H9 (cell line): Measurements from ENCODE around the gene APRT. TPM values are rescaled to one million over a fixed set of nuclear protein-coding genes. Genes with fewer than 3 reads are reported as not detected.
A peak's percentile ranks its signal among the peaks of the same experiment; 100 is the strongest.

Experiments used
- DNase-seq: peaks from one replicate; pipeline ENCODE4 v3.0.0-alpha.2; 2017
- H2AFZ ChIP-seq: one replicate; pipeline ENCODE4 v1.6.1; 2013; ENCODE audit warnings: mild to moderate bottlenecking, low read length, control low read depth, moderate library complexity
- H2AK5ac ChIP-seq: 2 replicates; pipeline ENCODE4 v1.6.1; 2013; ENCODE audit warnings: low read length, control low read depth, mixed read lengths; ENCODE audit not compliant: insufficient read length
- H2BK120ac ChIP-seq: one replicate; pipeline ENCODE4 v1.6.1; 2013; ENCODE audit warnings: low read depth, mild to moderate bottlenecking, low read length, control low read depth, inconsistent platforms; ENCODE audit not compliant: poor library complexity, severe bottlenecking
- H2BK12ac ChIP-seq: 2 replicates; pipeline ENCODE4 v1.6.1; 2013; ENCODE audit warnings: low read length, control low read depth, mixed read lengths, low read depth; ENCODE audit not compliant: insufficient read length
- H2BK15ac ChIP-seq: 2 replicates; pipeline ENCODE4 v1.6.1; 2013; ENCODE audit warnings: low read depth, low read length, control low read depth
- H2BK20ac ChIP-seq: one replicate; pipeline ENCODE4 v1.6.1; 2013; ENCODE audit warnings: low read depth, mild to moderate bottlenecking, low read length, control low read depth, inconsistent platforms; ENCODE audit not compliant: poor library complexity, severe bottlenecking
- H2BK5ac ChIP-seq: 2 replicates; pipeline ENCODE4 v1.6.1; 2013; ENCODE audit warnings: low read length, control low read depth, mixed read lengths; ENCODE audit not compliant: insufficient read length
- H3K14ac ChIP-seq: 2 replicates; pipeline ENCODE4 v1.6.1; 2013; ENCODE audit warnings: low read length, control low read depth; ENCODE audit not compliant: insufficient read depth
- H3K18ac ChIP-seq: 2 replicates; pipeline ENCODE4 v1.6.1; 2013; ENCODE audit warnings: low read depth, mild to moderate bottlenecking, mixed read lengths, low read length, control low read depth; ENCODE audit not compliant: insufficient read length
- H3K23ac ChIP-seq: 2 replicates; pipeline ENCODE4 v1.6.1; 2013; ENCODE audit warnings: low read length, control low read depth, mixed read lengths, low read depth; ENCODE audit not compliant: insufficient read length
- H3K23me2 ChIP-seq: 2 replicates; pipeline ENCODE4 v1.6.1; 2013; ENCODE audit warnings: low read depth, mild to moderate bottlenecking, mixed read lengths, low read length, control low read depth; ENCODE audit not compliant: insufficient read length, poor library complexity, severe bottlenecking
- H3K27ac ChIP-seq: 2 replicates; pipeline ENCODE4 v1.5.1; 2013; ENCODE audit warnings: low read length, control low read depth, mixed read lengths, low read depth; ENCODE audit not compliant: insufficient read length
- H3K27me3 ChIP-seq: 2 replicates; pipeline ENCODE4 v1.6.1; 2013; ENCODE audit warnings: low read length, control low read depth, inconsistent platforms; ENCODE audit not compliant: insufficient read depth
- H3K4ac ChIP-seq: 2 replicates; pipeline ENCODE4 v1.6.1; 2013; ENCODE audit warnings: low read depth, mild to moderate bottlenecking, control low read depth, inconsistent platforms, low read length, moderate library complexity
- H3K4me1 ChIP-seq: 2 replicates; pipeline ENCODE4 v1.6.1; 2013; ENCODE audit warnings: low read length, control low read depth, inconsistent platforms; ENCODE audit not compliant: insufficient read depth
- H3K4me2 ChIP-seq: 2 replicates; pipeline ENCODE4 v1.6.1; 2013; ENCODE audit warnings: low read length, control low read depth, mixed read lengths; ENCODE audit not compliant: insufficient read length, insufficient read depth
- H3K56ac ChIP-seq: 2 replicates; pipeline ENCODE4 v1.6.1; 2013; ENCODE audit warnings: low read depth, mild to moderate bottlenecking, mixed read lengths, low read length, control low read depth; ENCODE audit not compliant: insufficient read length
- H3K79me1 ChIP-seq: 2 replicates; pipeline ENCODE4 v1.6.1; 2013; ENCODE audit warnings: low read depth, mild to moderate bottlenecking, moderate library complexity, low read length, control low read depth, inconsistent platforms; ENCODE audit not compliant: insufficient read depth, poor library complexity, severe bottlenecking
- H3K79me2 ChIP-seq: 2 replicates; pipeline ENCODE4 v1.6.1; 2013; ENCODE audit warnings: low read length, control low read depth, inconsistent platforms; ENCODE audit not compliant: insufficient read depth
- H3K9ac ChIP-seq: 2 replicates; pipeline ENCODE4 v1.6.1; 2013; ENCODE audit warnings: low read length, control low read depth, mixed read lengths; ENCODE audit not compliant: insufficient read length; ENCODE audit errors: extremely low read depth
- H3K9me3 ChIP-seq: one replicate; pipeline ENCODE4 v1.6.1; 2013; ENCODE audit warnings: low read depth, low read length, inconsistent platforms; ENCODE audit not compliant: control insufficient read depth
- H3T11ph ChIP-seq: one replicate; pipeline ENCODE4 v1.6.1; 2013; ENCODE audit warnings: mild to moderate bottlenecking, low read length, control low read depth, inconsistent platforms
- H4K20me1 ChIP-seq: one replicate; pipeline ENCODE4 v1.6.1; 2013; ENCODE audit not compliant: control insufficient read depth, insufficient read length, insufficient read depth
- H4K5ac ChIP-seq: 2 replicates; pipeline ENCODE4 v1.6.1; 2013; ENCODE audit warnings: low read depth, mild to moderate bottlenecking, mixed read lengths, low read length, control low read depth; ENCODE audit not compliant: insufficient read length
- H4K8ac ChIP-seq: replicated peaks from 2 replicates; pipeline ENCODE4 v1.6.1; 2013; ENCODE audit warnings: low read length, control low read depth, mixed read lengths, low read depth; ENCODE audit not compliant: insufficient read length
- H4K91ac ChIP-seq: 2 replicates; pipeline ENCODE4 v1.6.1; 2013; ENCODE audit warnings: low read depth, mild to moderate bottlenecking, moderate library complexity, mixed read lengths, low read length, control low read depth; ENCODE audit not compliant: insufficient read length
- H3K27ac Mint-ChIP-seq, 3 experiments: 2 replicates in 2 of 3; 3 replicates in 1 of 3; pipeline ENCODE4 v1.8.0; 2020 to 2021; ENCODE audit warnings: mixed read lengths in 3 of 3, mild to moderate bottlenecking in 1 of 3, moderate library complexity in 1 of 3
- H3K27me3 Mint-ChIP-seq: 2 replicates; pipeline ENCODE4 v1.8.0; 2021; ENCODE audit warnings: low read depth, mild to moderate bottlenecking, moderate library complexity, mixed read lengths
- H3K36me3 Mint-ChIP-seq, 3 experiments: 2 replicates in 2 of 3; 3 replicates in 1 of 3; pipeline ENCODE4 v1.8.0; 2020 to 2021; ENCODE audit warnings: low read depth in 3 of 3, mixed read lengths in 3 of 3; ENCODE audit not compliant: insufficient read depth in 1 of 3
- H3K4me1 Mint-ChIP-seq, 2 experiments: 2 replicates each; pipeline ENCODE4 v1.8.0; 2020; ENCODE audit warnings: mixed read lengths in 2 of 2
- H3K4me3 Mint-ChIP-seq, 2 experiments: 2 replicates in 1 of 2; 3 replicates in 1 of 2; pipeline ENCODE4 v1.8.0; 2020 to 2021; ENCODE audit warnings: mild to moderate bottlenecking in 2 of 2, mixed read lengths in 2 of 2, moderate library complexity in 1 of 2
- H3K9me3 Mint-ChIP-seq, 2 experiments: 2 replicates in 1 of 2; 3 replicates in 1 of 2; pipeline ENCODE4 v1.8.0; 2020; ENCODE audit warnings: mild to moderate bottlenecking in 2 of 2, mixed read lengths in 2 of 2, moderate library complexity in 1 of 2
- WGBS: extraction: QIAGEN DNeasy Blood & Tissue Kit; methylation state at CpG from one replicate; pipeline ENCODE4 v1.1.7; 2013; ENCODE audit warnings: missing lambda C conversion rate, low lambda C conversion rate, mixed read lengths; ENCODE audit not compliant: insufficient read length; ENCODE audit errors: extremely low coverage; 5-methylcytosine and 5-hydroxymethylcytosine counted together
- total RNA-seq: library from RNA; stranded (reverse); gene quantifications from 2 replicates; pipeline ENCODE4 v1.2.1, GENCODE V29; 2021
- TF ChIP-seq, protein P1 (sequence below): fragments of 200-600 bp; sonication (generic); conservative IDR thresholded peaks from 3 replicates; pipeline ENCODE4 v1.8.0; 2021; ENCODE audit warnings: antibody characterized with exemption, mild to moderate bottlenecking

Gene APRT
- total RNA-seq, 1 experiment from 2014 or later = 246 TPM

DNA sequence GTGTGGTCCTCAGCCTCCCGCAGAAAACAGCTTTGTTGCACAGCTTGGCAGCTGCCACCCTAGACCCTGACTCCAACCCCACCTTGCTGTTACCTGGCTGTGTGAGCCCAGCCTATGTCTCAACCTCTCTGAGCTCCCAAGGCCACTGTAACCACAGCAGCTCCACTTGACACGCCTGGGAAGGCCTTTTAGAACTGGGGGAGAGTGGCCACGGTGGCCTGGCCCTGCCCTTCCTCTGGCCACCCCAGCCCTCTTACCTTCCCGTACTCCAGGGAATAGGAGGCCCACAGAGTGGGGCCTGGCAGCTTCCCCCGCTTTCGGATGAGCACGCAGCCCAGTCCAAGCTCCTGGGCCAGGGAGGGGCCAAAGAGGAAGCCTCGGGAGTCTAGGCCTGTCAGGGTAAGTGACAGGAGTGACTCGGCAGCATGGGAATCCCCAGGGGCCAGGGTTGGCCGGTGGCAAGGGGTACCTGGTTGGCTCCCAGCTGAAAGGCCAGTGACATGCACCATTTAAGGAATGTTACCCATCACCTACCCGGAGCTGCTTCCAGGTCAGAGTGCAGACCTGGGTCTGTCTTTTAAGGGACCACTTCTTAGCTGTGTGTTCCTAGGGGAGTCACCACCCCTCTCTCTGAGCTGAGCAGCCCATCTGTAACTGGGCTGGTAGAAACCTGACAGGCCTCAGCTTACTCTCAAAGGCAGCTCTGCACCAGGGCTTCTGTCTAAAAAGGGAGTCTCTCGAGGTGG lies 1.4 kb downstream of the APRT start:
- Histone ChIP-seq H3K79me1 (no peaks in the 10 kb centered on the region), H3K27me3 (no peaks in the 10 kb centered on the region), H3K14ac (no peak overlapping the region), H2BK5ac (no peak overlapping the region), H2BK12ac (no peak overlapping the region), H2BK20ac (no peak overlapping the region), H4K5ac (no peak overlapping the region), H4K20me1 (peaks cover 3% of the 10 kb centered on the region), H3K4ac (no peak overlapping the region), H2BK120ac (no peak overlapping the region), H4K8ac (no peak overlapping the region), H3K27ac (no peak overlapping the region), H3K23me2 (peaks cover 9% of the 10 kb centered on the region), H4K91ac (no peak overlapping the region), H3K23ac (no peak overlapping the region), H3T11ph (no peak overlapping the region), H3K4me1 (no peaks in the 10 kb centered on the region), H3K4me2 (peak overlapping the region; percentile 81), H3K56ac (no peak overlapping the region), H3K9me3 (no peaks in the 10 kb centered on the region), H3K9ac (peak overlapping the region; percentile 82), H3K18ac (no peak overlapping the region), H2BK15ac (no peak overlapping the region), H2AFZ (no peak overlapping the region), H2AK5ac (no peak overlapping the region), H3K79me2 (peaks cover 3% of the 10 kb centered on the region; the same call in 1 of the 2 replicates)
- DNase-seq = peak; percentile 38
- H3K4me3 Mint-ChIP-seq = peak overlapping the region; percentile 83 to 93
- WGBS = no CpG with 5 or more reads among the region's 12 CpGs
- H3K27me3 Mint-ChIP-seq = no peaks in the 10 kb centered on the region; the same call in 1 of the 2 replicates
- no peaks in the 10 kb centered on the region for H3K9me3 Mint-ChIP-seq
- H3K27ac Mint-ChIP-seq = peak overlapping the region in 2 of 3 experiments; percentile 75 to 92; a peak in 3 of 7 replicates
- TF ChIP-seq, protein P1, sequence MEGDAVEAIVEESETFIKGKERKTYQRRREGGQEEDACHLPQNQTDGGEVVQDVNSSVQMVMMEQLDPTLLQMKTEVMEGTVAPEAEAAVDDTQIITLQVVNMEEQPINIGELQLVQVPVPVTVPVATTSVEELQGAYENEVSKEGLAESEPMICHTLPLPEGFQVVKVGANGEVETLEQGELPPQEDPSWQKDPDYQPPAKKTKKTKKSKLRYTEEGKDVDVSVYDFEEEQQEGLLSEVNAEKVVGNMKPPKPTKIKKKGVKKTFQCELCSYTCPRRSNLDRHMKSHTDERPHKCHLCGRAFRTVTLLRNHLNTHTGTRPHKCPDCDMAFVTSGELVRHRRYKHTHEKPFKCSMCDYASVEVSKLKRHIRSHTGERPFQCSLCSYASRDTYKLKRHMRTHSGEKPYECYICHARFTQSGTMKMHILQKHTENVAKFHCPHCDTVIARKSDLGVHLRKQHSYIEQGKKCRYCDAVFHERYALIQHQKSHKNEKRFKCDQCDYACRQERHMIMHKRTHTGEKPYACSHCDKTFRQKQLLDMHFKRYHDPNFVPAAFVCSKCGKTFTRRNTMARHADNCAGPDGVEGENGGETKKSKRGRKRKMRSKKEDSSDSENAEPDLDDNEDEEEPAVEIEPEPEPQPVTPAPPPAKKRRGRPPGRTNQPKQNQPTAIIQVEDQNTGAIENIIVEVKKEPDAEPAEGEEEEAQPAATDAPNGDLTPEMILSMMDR = no peak
- H3K36me3 Mint-ChIP-seq = peaks cover 17 to 54% (median 49%) of the 10 kb centered on the region in 3 experiments; a peak in 6 of 7 replicates
- peaks cover 6 to 10% of the 10 kb centered on the region in 2 experiments for H3K4me1 Mint-ChIP-seq
